ENCODE results near the gene PDK2.
A peak's percentile ranks its signal among the peaks of the same experiment; 100 is the strongest.

PDK2 gene

GRCh38 chr17:50078430-50078829 lies 16.7 kb upstream of the PDK2 start:
- DNase-seq (ENCODE audit: low read depth in 2 of 2), result no peak

GRCh38 chr17:50079334-50080095 lies 15.6 kb upstream of the PDK2 start:
- DNase-seq (ENCODE audit: low read depth in 2 of 2), result no peak

GRCh38 chr17:50080096-50080480 lies 15.1 kb upstream of the PDK2 start:
- no peak for DNase-seq (ENCODE audit: low read depth in 2 of 2)

- no peak for DNase-seq (ENCODE audit: low read depth in 2 of 2)
Measured at GRCh38 chr17:50080827-50081226, 14.3 kb upstream of the PDK2 start.

- DNase-seq (ENCODE audit: low read depth in 2 of 2), result no peak
Measured at GRCh38 chr17:50081757-50082156, 13.4 kb upstream of the PDK2 start.

GRCh38 chr17:50087246-50087911 lies 7.8 kb upstream of the PDK2 start:
- peak; percentile 67 to 73 for DNase-seq (ENCODE audit: low read depth in 2 of 2)

GRCh38 chr17:50087912-50088405 lies 7.2 kb upstream of the PDK2 start:
- DNase-seq (ENCODE audit: low read depth in 2 of 2), result no peak

- no peak for DNase-seq (ENCODE audit: low read depth in 2 of 2)
Measured at GRCh38 chr17:50088952-50089825, 6.0 kb upstream of the PDK2 start.

GRCh38 chr17:50090071-50090470 lies 5.1 kb upstream of the PDK2 start:
- no peak for DNase-seq (ENCODE audit: low read depth in 2 of 2)

GRCh38 chr17:50090971-50091917 lies 3.9 kb upstream of the PDK2 start:
- no peak for DNase-seq (ENCODE audit: low read depth in 2 of 2)

- no peak for DNase-seq (ENCODE audit: low read depth in 2 of 2)
Measured at GRCh38 chr17:50091918-50092285, 3.2 kb upstream of the PDK2 start.

GRCh38 chr17:50093246-50093645 lies 1.9 kb upstream of the PDK2 start:
- no peak for DNase-seq (ENCODE audit: low read depth in 2 of 2)

GRCh38 chr17:50093807-50094206 lies 1.3 kb upstream of the PDK2 start:
- no peak for DNase-seq (ENCODE audit: low read depth in 2 of 2)

- DNase-seq (ENCODE audit: low read depth in 2 of 2), result peak; percentile 89 to 93
Measured at GRCh38 chr17:50094243-50094752, 853 bp upstream of the PDK2 start.

GRCh38 chr17:50095626-50096037 lies 481 bp downstream of the PDK2 start:
- no peak for DNase-seq (ENCODE audit: low read depth in 2 of 2)

GRCh38 chr17:50096092-50096491 lies 941 bp downstream of the PDK2 start:
- no peak for DNase-seq (ENCODE audit: low read depth in 2 of 2)

GRCh38 chr17:50096758-50097157 lies 1.6 kb downstream of the PDK2 start:
- no peak for DNase-seq (ENCODE audit: low read depth in 2 of 2)

GRCh38 chr17:50097455-50097854 lies 2.3 kb downstream of the PDK2 start:
- DNase-seq (ENCODE audit: low read depth in 2 of 2), result no peak

GRCh38 chr17:50097926-50098325 lies 2.8 kb downstream of the PDK2 start:
- DNase-seq (ENCODE audit: low read depth in 2 of 2), result no peak

GRCh38 chr17:50098583-50098982 lies 3.4 kb downstream of the PDK2 start:
- DNase-seq (ENCODE audit: low read depth in 2 of 2), result no peak

- DNase-seq (ENCODE audit: low read depth in 2 of 2), result no peak
Measured at GRCh38 chr17:50099003-50099402, 3.9 kb downstream of the PDK2 start.

Data from stimulated activated CD4-positive, alpha-beta T cell treated with anti-CD3 and anti-CD28 coated beads, Interleukin-1b, Interleukin-23, amount 100 ng/mL, for 4 hours (primary cell).